MM.1S (cell line): Measurements from ENCODE around the gene IL10.

Experiments
- CTCF ChIP-seq: fragments of 300-600 bp; sonication (generic); IDR thresholded peaks from 2 replicates; pipeline ENCODE4 v1.5.1; 2016; ENCODE audit warnings: antibody characterized with exemption, low read length, mixed read lengths
- EZH2 ChIP-seq: fragments of 300-600 bp; sonication (generic); optimal IDR thresholded peaks from 2 replicates; pipeline ENCODE3; 2017; ENCODE audit warnings: low read depth, mild to moderate bottlenecking, antibody characterized with exemption, low read length, mixed read lengths
- EZH2phosphoT487 ChIP-seq: fragments of 300-600 bp; sonication (generic); IDR thresholded peaks from 2 replicates; pipeline ENCODE4 v1.6.1; 2018; ENCODE audit warnings: antibody characterized with exemption, low read length

- TF ChIP-seq CTCF (peak; percentile 64), EZH2 (no peak), EZH2phosphoT487 (no peak)
Observed at GRCh38 chr1:206738370-206739366, 33.6 kb downstream of the IL10 start.
